ENCODE results near the gene HMGN4.

Gene HMGN4

DNA sequence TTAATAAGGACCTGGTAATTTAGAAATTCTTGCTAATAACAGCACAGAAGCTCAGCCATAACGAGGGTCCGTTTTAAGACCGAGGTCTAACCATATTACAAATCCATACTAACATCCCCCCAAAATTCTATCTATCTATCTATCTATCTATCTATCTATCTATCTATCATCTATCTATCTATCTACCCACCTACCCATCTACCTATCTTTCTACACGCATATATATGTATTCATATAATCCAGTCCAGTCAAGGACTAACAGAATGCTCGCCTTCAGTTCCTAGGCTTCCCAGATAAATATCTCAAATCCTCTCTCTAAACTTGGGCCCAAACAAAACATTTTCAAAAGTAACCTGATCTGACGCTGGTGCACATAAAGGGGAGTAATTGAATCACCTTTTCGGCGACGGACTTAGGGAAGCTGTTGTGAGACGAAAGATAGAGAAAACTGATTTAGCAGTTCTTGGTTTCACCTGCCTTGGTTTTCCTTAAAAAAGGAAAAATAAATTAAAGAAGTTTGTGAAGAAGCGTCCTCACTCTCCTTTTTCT, 14.5 kb downstream of the HMGN4 start:
- DNase-seq, result no peak

DNA sequence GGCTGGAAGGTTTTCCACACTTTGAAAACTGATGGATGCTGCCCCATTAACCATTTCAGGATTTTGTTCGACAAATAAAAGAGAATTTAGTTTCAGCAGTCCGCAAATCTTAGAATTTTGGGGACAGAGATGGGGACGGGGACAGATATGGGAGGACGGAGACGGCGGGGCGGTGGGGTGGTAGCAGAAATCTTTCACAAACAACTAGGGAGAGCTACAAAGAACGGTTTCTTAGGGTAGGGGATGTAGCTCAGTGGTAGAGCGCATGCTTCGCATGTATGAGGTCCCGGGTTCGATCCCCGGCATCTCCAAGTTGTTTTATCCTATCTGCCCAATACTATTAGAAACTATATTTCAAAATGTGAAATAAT, 15.1 kb downstream of the HMGN4 start:
- peak; percentile 90 for DNase-seq

GRCh38 chr6:26553635-26554446, 15.7 kb downstream of the HMGN4 start:
- peak; percentile 92 for DNase-seq

GRCh38 chr6:26554447-26554696, 16.2 kb downstream of the HMGN4 start:
- no peak for DNase-seq

GRCh38 chr6:26554697-26555504, 16.7 kb downstream of the HMGN4 start:
- DNase-seq, result peak; percentile 78

- no peak for DNase-seq
These were observed 17.5 kb downstream of the HMGN4 start for GRCh38 chr6:26555505-26556262.

GRCh38 chr6:26556263-26557070, 18.3 kb downstream of the HMGN4 start:
- DNase-seq, result peak; percentile 69

GRCh38 chr6:26561533-26562466, 23.6 kb downstream of the HMGN4 start:
- no peak for DNase-seq

DNA sequence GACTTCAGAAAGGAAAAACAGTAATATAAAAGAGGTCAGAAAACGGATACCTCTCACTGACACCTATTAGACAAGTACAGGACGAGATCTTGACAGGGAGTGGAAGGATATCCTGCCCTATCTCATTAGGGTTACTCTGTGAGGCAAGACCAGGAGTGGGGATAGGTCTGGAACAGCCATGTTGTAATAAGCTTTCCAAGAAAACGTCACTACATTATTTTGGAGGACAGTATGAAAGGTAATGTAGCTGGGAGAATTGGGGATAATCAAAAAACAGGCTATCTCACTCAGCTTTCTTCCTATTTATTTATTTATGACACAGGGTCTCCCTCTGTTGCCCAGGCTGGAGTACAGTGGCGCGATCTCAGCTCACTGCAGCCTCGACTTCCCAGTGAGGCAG, 25.3 kb downstream of the HMGN4 start:
- DNase-seq, result no peak

DNA sequence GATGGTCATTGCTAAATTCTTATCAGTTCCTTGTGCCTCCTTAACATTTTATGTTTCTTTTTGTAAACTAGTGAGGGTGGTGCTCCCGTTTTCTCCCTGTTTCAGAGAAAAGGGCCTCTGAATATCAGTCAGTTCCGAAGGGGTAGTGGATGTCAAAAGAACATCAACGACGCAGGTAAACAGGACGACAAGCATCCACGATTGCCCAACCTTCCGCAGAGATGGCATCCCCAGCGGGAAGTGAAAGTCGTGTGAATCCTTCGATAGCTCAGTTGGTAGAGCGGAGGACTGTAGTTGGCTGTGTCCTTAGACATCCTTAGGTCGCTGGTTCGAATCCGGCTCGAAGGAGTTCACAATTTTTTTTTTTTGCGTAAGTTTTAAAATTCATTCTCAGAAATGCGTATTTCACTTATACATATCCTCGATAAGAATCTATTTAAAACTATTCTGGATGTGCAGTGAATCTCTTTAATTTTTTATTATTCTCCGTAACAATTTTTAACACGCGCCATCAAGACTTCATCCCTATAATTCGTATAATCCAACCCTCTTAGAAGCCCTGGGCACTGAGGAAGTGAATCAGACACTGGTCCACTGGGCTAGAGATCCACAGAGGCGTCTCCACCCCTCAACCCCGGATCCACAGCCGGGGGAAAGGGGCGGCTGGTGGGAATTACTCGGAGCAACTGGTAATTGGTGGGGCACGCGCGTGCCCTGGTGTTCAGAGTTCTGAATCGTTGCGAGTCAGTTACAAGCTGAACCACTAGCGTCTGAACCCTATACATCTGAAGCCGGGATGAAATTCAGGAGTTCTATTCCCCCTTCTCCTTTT, 30.7 kb downstream of the HMGN4 start:
- DNase-seq, result peak; percentile 99

GRCh38 chr6:26569433-26569764, 31.2 kb downstream of the HMGN4 start:
- no peak for DNase-seq

DNA sequence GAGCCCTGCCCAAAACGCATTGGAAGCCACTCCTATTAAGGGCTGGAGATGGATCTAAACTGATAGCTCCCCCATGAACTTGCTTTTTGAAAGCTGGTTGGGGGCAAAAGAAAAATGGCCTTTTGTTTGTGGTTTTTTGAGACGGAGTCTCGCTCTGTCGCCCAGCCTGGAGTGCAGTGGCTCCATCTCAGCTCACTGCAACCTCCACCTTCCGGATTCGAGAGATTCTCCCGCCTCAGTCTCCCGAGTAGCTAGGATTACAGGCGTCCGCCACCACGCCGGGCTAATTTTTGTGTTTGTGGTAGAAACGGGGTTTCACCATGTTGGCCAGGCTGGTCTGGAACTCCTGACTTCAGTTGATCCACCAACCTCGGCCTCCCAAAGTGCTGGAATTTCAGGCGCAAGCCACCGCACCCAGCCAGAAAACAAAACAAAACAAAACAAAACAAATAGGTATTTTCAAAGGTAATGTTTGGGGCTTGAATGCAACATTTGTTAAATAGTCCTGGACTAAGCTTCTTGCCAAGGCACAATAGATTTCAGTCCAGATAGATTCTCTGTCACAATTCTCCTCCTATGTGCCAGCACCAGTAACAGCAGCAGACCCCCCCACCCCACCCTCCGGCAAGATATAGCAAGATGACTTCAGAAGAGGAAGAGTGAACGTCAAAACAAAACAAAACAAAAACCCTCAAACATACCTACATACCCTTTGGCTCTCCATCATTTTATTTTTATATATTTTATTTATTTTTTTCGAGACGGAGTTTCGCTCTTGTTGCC, 32.1 kb downstream of the HMGN4 start:
- DNase-seq, result no peak

DNA sequence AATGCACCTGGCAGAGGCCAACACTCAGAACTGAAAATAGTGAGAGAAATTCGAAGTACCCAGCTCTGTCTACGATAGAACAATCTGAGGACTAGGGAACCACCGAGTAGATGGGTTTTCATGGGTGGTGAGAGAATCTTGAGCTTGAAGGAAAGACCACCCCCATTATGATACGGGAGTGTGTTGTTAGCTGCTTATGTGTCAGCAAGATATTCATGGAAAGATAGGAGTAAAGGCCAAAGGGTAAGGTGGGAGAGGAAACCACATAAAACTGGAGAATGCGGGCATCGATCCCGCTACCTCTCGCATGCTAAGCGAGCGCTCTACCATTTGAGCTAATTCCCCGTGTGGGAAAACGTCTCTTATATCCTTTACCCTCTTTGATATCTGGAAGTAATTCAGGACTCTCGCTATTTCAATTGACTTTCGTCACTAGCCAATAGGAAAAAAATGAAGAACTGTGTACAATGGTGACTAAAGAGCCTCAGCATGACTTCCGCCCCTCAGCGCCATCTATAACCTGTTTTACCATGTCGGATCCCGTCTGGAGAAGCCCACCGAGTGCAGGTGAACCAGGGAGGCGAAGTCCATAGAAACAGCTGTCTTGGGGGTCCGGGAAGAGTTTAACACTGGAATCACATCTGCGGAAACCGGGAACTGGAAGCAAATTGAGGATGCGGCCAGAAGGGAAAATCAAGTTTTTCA, 33.6 kb downstream of the HMGN4 start:
- DNase-seq, result peak; percentile 74

DNA sequence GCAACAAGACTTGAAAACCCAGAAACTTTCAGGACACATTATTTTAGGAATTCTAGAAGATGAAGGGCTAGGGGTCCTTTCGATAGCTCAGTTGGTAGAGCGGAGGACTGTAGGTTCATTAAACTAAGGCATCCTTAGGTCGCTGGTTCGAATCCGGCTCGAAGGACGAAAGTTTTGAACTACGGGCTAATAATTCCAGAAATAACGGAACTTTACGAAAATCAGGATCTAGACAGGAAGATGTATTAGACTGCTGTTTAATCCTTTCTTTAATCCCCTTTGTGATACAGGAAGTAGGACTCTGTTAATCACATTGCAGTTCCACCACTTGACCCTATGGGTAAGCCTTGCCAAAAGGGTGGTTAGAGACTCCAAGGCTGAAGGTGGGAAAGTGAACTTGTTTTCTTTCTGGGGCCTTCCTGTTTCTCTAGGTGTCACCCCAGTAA, 37.4 kb downstream of the HMGN4 start:
- DNase-seq, result no peak

DNA sequence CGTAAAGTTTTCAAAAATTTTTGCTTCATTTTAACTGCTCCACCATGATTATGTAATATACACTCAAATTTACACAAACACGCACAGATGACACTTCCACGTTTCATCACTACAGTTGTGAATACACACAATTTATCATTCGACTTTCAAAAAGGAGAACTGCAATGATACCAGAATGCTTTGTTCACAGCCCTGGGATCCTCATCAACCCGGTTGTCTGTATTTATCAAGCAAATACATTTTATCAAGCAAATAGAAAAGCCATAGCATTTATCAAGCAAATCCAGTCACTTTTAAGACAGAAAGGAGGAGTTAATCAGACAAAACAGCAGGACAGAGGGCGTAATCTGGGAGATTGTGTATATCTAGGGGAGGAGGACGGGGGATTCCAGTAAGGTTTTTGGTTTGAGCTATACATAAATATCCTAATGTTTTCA, 38.3 kb downstream of the HMGN4 start:
- no peak for DNase-seq

DNA sequence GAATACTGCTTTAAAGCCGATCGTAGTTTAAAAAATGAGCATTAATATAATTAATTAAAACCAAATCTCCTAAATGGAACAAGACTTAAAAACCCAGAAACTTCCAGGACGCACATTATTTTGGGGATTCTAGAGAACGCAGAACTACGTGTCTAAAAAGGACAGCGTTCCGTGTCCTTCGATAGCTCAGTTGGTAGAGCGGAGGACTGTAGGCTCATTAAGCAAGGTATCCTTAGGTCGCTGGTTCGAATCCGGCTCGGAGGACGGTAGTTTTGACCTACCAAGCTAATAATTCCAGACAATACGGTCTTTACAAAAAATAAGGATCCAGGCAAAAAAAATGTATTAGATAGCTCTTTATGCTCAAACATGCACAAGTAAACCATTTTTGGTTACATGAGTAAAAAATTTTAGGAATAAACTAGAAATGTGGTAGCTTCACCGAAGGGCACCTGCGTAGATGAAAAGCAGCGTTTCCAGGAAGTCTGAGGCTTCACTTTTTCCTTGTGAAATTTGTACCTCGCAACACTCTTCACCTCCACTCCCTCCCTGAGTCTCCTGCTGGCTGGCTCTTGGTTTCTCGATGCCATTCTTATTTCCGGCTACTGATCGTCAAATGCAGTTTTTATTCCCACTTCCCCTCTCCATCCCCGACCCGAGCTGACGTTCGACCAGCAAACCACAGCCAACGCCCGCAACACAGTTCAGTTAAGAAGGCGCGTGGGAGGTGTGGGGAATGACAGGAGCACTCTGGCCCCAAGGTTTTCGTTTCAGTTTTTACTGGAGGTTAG, 39.0 kb downstream of the HMGN4 start:
- peak; percentile 82 for DNase-seq

DNA sequence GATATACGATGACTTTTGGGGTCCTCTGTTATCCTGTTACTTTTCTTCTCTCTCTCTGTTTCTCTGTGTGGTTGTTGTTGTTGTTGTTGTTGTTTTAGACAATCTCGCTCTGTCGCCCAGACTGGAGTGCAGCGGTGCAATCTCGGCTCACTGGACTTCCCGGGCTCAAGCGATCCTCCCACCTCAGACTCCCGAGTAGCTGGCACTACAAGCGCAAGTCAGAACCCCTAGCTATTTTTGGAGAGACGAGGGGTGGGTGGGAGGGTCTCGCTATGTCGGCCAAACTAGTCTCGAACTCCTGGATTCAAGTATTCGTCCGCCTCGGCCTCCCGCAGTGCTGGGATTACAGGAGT, 39.5 kb downstream of the HMGN4 start:
- DNase-seq, result no peak

DNA sequence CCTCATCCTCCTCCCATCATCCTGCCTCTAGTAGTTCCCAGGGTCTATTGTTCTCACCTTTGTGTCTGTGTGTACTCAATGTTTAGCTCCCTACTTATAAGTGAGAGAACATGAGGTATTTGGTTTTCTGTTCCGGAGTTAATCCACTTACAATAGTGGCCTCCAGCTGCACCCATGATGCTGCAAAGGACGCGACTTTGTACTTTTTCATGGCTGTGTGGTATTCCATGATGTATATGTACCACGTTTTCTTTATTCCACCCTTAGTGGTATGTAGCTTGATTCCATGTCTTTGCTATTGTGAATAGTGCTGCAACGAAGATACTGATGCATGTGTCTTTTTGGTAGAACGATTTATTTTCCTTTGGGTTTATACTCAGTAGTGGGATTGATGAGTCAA, 40.1 kb downstream of the HMGN4 start:
- DNase-seq, result no peak

All from activated effector memory CD4-positive, alpha-beta T cell treated with anti-CD3 and anti-CD28 coated beads, Interleukin-2, amount 50 U/mL, for 16 hours (primary cell).